Astrocyte (in vitro differentiated cells and primary cell): ENCODE data around the gene MRTFB.

Source experiments
- EZH2 ChIP-seq: IDR thresholded peaks from 2 replicates; pipeline ENCODE4 v1.6.1; 2012; ENCODE audit warnings: mild to moderate bottlenecking, low read length, inconsistent platforms; ENCODE audit not compliant: insufficient read depth
- TF ChIP-seq, protein P1 (sequence below): IDR thresholded peaks from 2 replicates; pipeline ENCODE4 v1.5.1; 2011; ENCODE audit warnings: low read depth, mild to moderate bottlenecking, inconsistent platforms, low read length, moderate library complexity; ENCODE audit not compliant: insufficient read depth

DNA sequence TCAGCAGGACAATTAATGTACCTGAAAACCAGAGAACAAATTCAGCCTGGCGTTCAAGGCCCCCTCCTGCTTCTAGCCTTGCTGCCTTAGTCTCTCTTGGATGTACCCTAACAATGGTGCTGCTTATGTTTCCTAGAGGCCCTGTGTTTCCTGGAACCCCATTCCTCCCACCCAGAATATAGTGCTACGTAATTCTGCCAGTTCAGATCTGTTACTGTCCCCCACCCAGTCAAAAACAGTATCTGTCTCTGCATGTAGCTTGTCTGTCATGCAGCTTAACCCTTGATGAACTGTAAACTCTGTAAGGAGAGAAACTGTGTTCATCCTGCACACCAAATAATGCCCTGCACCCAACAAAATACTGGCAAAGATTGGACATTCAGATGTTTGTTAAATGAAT lies 6.8 kb downstream of the MRTFB start:
- TF ChIP-seq, protein P1, sequence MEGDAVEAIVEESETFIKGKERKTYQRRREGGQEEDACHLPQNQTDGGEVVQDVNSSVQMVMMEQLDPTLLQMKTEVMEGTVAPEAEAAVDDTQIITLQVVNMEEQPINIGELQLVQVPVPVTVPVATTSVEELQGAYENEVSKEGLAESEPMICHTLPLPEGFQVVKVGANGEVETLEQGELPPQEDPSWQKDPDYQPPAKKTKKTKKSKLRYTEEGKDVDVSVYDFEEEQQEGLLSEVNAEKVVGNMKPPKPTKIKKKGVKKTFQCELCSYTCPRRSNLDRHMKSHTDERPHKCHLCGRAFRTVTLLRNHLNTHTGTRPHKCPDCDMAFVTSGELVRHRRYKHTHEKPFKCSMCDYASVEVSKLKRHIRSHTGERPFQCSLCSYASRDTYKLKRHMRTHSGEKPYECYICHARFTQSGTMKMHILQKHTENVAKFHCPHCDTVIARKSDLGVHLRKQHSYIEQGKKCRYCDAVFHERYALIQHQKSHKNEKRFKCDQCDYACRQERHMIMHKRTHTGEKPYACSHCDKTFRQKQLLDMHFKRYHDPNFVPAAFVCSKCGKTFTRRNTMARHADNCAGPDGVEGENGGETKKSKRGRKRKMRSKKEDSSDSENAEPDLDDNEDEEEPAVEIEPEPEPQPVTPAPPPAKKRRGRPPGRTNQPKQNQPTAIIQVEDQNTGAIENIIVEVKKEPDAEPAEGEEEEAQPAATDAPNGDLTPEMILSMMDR = no peak
- TF ChIP-seq EZH2 = no peak
